ENCODE measurements around the gene OGFOD1.

Gene OGFOD1

GRCh38 chr16:56525236-56525635 is 73.9 kb downstream of the OGFOD1 start:
- FAIRE-seq (no peak), DNase-seq (ENCODE audit: low spot score) (no peak)

Data from RCC 7860 (cell line).